Measurements from ENCODE around the gene NPLOC4.

NPLOC4 gene

DNA sequence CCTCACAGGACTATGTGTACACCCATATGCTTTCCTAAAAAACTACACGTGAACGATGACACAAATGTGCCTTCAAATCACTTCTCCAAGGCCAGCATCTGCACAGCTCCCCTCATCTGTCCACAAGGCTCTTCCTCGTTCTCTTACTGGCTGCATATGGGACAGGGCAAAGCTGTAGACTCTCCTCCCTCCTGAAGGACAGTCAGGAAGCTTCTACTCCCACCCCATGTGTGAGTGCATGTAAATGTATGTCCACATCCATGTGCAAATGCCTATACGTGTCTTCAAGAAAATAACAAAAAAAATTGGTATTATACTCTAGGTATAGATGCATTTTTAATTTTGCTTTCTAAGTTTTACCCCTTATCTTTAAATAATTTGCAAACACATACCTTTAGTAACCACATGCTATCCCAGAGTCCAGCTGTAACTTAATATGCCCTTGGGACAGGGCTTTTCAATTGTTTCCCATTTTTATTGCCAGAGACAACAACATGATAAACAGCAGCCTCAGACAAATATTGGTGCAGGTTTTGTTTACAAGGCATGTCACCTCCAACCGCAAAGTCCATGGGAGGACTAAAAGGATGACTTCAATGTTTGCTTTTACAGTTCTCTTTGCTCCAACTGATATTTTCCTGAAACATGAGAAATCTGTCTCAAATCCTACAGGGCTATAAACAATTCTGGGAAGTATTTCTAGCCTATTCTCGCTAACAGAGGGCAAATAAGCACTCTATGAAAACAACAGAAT, 53.1 kb downstream of the NPLOC4 start:
- no peak for DNase-seq (ENCODE audit: low spot score)

DNA sequence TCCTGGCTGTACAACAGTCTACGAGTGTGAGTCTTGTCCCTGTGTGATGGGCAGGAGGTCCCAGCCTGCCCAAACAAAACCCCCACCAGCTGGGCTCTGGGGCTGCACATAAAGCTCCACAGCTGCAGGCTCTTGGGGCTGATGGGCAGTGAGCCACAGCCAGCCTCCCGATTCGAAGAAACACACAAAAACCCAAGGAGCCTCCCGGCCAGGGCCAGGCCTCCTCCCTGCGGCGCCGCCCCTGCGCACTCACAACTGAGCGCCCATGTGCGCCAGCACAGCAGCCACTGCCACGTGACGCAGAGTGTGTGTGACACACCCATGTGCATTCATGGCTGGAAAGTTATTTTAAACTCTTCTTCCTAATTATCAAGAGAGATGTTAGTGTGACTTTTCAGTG, 54.2 kb downstream of the NPLOC4 start:
- DNase-seq (ENCODE audit: low spot score) = no peak

DNA sequence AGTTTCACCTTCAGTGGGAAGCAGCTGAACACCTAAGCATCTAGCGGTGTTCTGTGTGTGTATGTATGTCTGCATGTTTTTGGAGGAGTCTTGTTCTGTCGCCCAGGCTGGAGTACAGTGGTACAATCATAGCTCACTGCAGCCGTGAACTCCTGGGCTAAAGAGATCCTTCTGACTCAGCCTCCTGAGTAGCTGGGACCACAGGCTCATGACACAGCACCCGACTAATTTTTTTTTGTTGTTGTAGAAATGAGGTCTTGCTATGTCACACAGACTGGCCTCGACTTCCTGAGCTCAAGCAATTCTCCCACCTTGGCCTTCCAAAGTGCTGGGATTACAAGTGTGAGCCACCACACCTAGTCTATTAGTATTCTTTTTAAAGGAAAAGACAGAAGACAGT, 54.6 kb downstream of the NPLOC4 start:
- DNase-seq (ENCODE audit: low spot score) = no peak

DNA sequence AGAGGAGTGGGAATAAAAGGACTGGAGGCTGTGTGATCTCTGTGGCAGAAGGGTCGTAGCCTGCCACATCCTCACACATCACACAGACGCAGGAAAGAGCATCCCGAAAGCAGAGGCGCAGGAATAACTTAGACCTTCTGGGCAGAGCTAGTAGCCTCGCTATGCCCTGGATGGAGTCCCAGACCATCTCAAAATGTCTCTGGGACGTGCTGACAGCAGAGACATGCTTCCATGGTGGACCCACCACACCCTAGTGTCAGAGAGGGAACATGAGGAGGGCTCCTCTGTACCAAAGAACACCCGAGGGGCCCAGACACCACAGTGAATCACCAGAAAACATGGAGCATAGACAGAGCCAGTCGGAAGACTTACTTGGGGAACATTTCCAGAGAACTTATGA, 55.2 kb downstream of the NPLOC4 start:
- no peak for DNase-seq (ENCODE audit: low spot score)

DNA sequence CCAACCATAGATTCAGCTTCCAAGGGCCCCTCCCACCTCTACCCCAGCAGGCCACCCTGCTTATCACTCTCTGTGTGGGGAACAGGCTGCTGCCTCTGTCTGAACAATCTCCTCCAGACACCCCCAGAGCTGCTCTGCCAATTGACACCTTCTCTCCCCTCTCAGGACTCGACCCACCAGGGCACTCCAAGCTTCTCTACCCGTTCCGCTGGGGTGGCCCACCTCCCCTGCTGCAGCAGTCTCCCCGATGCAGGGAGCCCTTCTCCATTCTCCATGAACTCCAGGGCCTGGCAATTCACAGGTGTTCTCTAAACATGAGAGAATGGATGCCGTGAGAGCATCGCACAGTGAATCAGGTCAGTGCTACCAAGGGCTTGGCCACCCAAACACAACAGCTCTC, 56.4 kb downstream of the NPLOC4 start:
- DNase-seq (ENCODE audit: low spot score) = no peak

DNA sequence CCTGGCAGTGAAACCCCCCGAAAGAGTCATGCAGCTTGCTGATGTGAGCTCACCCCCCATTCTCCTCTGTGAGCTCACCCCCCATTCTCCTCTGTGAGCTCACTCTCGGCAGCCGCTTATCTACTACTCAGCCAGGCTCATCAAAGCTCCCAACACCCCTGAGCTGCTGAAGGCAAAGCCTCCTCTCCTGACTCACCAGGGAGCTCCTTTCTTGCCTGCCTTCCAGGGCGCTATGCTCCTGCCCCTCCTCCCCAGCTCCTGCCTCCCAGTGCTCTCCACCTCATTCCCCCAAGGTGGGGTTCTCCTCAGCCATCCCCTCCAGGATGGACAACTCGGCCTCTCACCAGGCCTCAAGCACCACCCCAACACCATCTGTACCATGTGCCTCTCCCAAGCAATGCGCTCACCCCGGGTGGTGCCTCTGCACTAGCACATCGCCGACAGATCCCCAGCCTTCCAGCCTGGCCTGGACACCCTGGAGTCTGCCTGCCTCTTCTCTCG, 57.0 kb downstream of the NPLOC4 start:
- no peak for DNase-seq (ENCODE audit: low spot score)

DNA sequence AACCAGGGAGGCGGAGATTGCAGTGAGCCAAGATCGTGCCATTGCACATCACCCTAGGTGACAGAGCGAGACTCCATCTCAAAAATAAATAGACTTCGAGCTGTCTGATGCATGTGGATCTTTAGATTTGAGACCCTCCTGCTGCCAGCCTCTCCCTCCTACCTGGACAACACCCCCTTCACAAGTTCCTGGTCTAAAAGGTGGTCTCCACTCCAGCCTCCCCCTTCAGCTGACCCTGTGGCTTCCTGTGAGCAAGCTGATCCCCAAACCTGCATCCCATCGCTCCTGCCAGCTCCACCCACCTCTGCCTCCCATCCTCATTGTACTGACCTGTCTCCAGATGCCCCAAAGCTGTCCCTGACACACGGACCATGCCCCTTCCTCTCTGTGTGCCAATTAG, 57.6 kb downstream of the NPLOC4 start:
- DNase-seq (ENCODE audit: low spot score) = no peak

DNA sequence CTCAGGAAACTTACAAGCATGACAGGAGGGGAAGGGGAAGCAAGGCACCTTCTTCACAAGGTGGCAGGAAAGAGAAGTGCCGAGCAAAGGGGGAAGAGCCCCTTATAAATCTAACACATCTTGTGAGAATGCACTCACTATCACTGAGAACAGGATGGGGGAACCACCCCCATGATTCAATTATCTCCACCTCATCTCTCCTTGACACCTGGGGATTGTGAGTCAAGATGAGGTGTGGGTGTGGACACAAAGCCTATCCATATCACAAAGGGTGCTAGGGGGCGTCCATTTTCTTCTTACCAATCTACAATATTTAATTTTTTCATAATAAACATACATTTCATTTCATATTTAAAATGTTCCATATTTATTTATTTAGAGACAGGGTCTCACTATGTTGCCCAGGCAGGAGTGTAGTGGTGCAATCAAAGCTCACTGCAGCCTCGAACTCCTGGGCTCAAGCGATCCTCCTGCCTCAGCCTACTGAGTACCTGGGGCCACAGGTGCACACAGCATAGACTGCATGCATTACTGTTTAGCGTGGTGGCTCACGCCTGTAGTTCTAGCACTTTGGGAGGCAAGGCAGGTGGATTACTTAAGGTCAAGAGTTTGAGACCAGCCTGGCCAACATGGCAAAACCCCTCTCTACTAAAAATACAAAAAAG, 58.2 kb downstream of the NPLOC4 start:
- no peak for DNase-seq (ENCODE audit: low spot score)

DNA sequence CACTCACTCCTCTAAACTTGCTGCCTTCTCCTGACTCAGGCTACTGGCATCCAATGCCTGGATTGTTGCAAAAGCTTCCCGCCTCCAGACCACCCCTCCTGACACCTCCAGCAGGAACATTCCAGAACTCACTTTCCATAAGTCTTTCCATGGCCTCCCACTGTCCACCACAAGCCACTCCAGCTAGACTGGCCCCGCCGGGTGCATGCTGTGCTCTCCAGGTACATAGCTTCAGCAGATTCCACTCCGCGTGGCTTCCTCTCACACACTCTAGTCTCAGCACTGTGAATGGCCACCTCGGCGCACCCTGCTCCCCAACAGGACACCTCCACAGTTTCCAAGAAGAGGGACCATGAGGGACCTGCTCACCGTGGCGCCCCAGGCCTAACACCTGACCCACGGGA, 58.9 kb downstream of the NPLOC4 start:
- no peak for DNase-seq (ENCODE audit: low spot score)

DNA sequence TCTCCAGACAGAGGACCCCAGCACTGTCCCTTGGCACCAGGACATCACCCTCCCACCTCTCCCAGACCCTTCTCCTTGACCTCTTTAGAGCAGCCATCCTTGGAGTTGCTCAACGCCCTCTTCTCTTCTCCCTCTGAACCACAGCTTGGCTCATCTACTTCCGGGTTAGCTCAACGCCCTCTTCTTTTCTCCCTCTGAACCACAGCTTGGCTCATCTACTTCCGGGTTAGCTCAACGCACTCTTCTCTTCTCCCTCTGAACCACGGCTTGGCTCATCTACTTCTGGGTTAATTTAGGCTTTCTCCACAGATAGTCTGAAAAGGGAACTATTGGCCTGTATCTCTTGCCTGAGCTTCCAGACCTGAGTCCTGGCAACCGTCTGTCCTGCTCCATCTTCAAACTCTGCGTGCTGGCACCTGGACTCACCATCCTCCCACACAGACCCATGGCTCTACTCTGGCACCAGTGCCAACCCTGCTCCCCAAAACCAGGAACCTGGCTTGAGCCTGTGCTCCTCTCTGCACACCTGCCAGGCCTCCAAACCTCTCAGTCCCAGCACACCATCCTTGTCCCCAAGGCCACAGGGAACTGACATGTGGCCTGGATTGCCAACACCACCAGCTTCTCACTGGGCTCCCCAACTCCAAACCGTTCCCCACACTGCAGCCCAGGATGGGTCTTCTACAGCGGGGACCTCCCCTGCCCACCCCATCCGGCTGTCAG, 59.5 kb downstream of the NPLOC4 start:
- DNase-seq (ENCODE audit: low spot score) = no peak

DNA sequence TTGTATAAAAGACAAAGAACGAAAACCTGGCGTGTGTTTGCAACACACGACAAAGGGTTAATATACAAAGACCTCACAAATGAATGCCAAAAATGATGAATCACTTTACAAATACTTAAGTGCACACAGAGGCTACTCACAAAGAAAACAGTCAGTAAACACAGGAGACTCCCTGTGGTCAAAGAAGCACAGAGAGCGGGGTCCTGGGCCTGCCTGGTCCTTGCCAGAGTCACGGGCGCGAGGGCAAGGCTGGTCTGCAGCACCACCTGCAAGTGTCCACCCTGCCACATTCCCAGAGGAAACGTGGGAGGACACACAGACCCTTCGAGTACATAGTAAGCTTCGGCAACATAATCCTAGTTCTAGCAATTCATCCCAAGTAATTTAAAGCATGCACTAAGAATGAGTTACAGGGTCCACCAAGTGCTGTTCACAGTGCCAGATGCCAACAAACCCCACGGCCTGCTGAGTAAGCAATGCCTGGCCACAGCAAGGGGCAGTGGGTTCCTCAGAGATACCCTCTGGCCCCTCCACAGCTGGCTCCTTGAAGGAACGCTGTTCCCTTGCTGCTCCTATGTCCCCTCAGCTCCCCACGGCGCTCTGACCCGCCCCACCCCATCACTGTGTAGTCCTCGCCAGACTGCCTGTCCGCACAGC, 60.2 kb downstream of the NPLOC4 start:
- no peak for DNase-seq (ENCODE audit: low spot score)

DNA sequence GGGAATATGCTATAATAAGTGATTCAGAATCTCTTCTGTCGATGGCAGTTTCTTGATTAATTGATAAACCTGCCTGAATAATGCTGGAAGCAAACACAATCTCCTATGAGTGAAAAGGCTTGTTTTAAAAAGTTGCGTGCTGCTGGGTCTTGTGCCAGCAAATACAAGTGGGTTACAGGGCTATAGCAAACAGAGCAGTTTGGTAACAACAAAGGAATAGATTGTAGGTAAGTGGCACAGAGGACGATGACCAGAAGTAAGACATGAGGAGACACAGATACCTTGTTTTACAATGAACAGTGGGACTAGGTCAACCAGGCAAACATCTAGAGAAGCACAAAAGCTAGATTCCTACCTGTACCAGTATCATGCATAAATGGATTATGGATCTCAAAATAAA, 61.1 kb downstream of the NPLOC4 start:
- no peak for DNase-seq (ENCODE audit: low spot score)

DNA sequence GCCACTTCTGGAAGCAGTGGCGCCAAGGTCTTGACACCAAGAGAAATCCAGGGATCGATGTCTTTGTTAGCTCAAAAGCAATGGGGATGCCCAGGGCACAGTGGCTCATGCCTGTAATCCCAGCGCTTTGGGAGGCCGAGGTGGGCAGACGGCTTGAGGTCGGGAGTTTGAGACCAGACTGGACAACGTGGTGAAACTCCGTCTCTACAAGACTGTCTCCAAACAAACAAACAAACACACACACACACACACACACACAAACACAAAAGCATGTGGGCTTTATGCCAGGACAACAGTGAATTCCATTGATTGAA, 62.3 kb downstream of the NPLOC4 start:
- DNase-seq (ENCODE audit: low spot score) = no peak

DNA sequence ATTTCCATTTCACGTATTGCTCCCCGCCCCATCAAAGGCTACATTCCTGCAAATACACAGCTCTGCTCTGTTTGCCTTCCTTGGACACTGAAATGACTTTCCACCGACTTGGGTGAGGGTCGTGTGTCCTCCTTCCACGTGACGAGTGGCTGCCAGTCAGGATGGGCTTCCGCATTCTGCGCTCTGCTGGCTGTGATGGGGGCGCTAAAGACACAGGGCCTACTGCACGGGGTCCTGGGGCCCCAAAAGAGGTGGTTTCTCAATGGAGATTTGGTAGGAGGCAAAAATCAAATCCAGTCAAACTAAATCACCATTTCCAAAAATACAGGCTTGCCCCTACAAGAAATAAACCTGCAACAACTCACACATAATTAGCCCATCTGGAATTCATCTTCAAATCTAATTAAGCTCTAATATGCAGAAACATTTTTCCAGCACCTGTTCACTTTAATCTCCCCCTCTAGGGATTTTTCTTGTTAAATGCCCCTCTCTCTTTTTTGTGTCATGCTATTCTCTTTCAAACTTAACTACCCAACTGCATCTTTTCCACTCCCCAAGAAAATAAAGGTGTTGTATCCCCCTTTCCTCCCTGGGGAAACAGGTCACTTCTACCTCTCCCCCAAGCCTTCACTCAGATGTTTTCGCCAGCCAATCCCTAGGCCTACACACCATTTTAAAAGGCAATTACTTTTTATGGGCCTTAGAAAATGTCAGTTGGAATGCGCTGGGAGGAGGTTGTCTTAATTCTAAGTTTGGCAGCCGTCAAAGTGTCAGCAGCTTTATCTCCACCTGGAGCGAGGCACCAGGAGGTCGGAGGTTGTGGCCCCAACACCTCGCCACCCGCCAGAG, 62.9 kb downstream of the NPLOC4 start:
- DNase-seq (ENCODE audit: low spot score) = no peak

DNA sequence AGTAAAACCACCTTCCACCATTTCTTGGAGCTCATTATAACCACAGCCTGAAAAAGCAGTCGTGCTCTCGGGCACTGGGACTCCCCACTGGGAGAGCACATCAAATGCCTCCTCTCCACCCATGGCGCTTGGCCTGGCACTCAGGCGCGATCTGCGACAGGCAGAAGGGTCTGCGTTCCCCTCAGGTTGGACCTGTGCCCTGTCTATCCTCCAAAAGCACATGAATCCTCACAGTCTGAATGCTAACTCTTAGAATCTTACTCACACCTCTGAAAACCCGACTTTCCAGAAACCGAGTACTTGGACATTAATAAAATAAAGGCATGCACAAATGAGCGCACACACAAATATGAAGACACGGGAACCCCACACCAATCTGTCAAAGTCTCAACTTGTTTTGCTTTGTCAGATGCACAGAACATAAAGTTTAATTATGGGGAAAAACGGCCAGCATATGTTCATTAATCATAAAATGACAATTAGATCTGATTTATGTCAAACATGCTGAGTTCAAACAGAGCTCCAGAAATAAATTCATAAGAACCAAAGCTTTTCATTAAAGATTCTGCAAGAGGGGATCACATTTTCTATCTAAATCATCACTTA, 64.2 kb downstream of the NPLOC4 start:
- no peak for DNase-seq (ENCODE audit: low spot score)

DNA sequence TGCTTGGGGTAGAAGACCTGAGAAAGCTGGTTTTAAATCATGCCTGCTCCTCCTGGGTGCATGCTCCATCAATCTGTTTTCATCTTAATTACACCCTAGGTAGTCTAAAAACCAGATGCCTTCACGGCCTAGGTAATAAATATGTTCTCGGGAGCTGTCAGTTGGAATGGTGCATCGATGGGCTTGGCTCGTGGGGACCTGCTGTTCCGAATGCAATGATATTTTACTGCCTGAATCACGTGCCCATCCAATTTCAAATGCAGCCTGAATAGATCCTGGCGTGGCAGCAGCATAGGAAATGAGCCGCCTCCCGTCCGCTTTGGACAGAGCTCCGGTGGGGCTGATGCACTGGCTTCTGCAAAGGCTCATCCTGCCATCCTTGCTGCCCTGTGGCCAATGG, 65.9 kb downstream of the NPLOC4 start:
- no peak for DNase-seq (ENCODE audit: low spot score)

DNA sequence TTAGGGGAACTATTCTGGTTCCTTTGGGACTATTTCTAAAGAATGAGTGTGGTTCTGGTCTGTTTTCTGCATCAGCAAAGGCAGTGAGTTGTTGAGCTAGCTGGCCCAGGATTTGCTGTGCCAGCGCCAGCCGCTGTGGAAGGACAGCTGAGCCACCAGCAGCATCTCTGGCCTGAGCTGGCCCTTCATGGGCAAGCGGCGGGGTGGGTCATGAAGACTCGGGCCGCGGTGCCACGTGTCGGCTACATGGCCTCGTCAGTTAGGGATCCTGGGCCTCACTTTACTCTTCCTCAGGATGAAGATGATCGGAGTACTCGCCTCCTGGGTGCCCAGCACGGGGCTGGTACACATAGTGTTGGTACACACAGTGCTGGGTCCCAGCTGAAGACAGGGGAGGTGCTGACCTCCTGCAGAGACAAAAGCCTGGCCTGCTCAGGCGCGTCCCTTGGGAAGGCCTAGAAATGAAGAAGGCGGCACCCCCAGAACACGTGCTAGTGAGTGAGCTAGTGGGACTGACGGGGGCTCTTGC, 66.9 kb downstream of the NPLOC4 start:
- no peak for DNase-seq (ENCODE audit: low spot score)

DNA sequence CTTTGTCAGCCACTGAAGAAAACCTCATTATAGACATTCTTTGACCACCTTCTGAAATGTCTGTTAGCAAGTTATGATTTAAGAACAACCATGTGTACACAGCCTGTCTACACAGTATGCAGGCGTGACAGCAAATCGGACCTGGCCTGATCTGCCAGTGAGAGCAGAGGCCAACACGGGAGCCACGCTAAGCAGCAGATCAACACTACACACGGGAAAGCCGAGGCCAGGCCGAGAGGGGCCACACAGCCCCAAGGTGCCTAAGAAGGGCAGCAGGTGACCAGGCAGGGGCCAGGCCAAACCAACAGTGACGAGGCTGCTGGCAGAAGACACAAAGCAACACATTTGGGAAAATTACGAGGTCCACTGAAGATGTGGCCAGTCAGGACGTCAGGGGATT, 68.5 kb downstream of the NPLOC4 start:
- DNase-seq (ENCODE audit: low spot score) = no peak

DNA sequence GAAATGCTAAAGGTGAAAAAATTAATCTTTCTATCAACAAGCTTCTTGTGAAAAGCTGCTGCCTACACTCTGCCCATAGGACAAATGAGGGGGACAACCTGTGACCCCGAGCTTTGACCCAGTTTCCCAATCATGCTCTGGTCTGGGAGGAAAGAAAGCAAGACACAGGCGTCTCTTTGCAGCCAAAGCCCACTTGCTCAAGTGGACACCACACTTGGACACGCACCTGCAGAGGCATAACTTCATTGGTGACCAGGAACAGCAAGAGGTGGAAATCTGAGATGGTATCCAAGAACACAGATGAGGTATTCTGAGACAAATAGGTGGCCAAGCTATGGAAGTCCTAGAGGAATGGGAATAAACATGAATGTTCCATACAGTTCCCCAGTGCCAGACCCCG, 69.7 kb downstream of the NPLOC4 start:
- DNase-seq (ENCODE audit: low spot score) = no peak

DNA sequence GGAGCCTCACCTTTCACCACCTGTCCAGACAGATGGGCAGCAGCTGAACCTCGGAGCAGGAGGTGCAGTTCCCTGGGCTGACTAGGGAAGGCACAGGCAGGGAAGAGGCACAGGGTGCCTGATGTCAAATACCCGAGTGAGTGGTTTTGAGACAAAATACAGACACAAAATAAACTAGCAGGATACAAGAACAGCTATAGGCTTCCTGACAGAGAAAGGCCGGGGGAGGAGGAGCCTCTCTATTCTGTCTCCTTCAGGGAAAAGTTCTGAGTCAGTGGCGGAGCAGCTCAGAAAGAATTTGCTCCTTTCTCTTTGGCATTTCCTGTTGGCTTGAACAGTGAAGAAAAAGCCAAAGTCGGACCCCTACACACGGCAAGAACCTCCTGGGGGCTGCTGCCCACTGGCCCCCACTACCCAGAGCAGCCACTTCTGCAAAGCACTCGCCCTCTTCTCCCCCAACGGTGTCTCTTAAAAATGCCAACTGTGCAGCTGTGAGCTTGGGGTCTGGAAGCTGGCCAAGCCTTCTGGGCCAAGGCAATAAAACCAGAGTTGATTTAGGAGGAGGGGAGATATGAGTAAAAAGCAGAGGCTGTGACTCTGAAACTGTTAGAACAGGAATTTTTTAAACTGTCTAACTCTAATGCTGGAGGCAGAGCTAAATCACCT, 70.3 kb downstream of the NPLOC4 start:
- DNase-seq (ENCODE audit: low spot score) = peak; percentile 43

DNA sequence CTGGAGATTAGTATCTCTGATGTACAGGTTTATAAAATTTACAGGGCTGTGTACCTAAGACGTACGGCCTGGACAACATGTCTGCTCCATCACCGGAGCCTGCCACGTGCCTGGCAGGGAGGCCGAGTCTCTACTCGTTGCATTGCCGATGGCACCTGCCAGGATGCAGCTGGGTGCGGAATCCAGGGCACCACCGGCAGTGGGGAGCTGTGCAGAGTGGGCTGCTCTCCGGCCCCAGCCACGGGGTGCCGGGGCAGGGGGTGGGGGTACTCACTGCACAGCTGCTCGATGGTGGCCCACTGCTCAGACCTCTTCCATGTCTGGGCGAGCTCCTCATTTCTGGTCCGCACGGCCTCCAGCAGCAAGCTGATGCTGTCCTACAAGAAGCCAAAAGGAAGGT, 71.7 kb downstream of the NPLOC4 start:
- DNase-seq (ENCODE audit: low spot score) = no peak
